ENCODE results near the gene NUBP2. TPM values are rescaled to one million over a fixed set of nuclear protein-coding genes. Genes with fewer than 3 reads are reported as not detected.

NUBP2 gene
- total RNA-seq, 1 experiment from 2014 or later: 89.2 TPM

DNA sequence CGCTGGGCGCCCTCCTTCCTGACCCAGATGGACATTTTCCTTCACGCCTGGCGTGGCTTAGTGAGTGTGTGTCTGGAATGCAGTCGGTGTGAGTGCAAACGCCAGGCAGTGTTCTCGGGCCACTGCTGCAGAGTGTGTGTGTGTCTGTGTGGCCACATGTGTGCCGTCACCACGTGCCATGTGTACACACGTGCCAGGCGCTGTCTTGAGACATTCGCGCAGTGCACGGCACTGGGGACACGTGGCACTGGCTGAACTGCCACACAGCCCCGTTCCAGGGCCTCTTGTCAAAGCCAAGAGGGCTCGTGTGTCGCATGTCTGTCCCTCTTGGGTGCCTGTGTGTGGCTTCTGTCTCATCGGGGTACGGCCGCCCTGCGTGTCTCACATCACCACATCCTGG is 47.9 kb upstream of the NUBP2 start (continued):
- TF ChIP-seq, protein P1, sequence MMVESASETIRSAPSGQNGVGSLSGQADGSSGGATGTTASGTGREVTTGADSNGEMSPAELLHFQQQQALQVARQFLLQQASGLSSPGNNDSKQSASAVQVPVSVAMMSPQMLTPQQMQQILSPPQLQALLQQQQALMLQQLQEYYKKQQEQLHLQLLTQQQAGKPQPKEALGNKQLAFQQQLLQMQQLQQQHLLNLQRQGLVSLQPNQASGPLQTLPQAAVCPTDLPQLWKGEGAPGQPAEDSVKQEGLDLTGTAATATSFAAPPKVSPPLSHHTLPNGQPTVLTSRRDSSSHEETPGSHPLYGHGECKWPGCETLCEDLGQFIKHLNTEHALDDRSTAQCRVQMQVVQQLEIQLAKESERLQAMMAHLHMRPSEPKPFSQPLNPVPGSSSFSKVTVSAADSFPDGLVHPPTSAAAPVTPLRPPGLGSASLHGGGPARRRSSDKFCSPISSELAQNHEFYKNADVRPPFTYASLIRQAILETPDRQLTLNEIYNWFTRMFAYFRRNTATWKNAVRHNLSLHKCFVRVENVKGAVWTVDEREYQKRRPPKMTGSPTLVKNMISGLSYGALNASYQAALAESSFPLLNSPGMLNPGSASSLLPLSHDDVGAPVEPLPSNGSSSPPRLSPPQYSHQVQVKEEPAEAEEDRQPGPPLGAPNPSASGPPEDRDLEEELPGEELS (CRISPR knock-in tag; IDR thresholded peaks at IDR 0.05): no peak
- TF ChIP-seq, protein P2, sequence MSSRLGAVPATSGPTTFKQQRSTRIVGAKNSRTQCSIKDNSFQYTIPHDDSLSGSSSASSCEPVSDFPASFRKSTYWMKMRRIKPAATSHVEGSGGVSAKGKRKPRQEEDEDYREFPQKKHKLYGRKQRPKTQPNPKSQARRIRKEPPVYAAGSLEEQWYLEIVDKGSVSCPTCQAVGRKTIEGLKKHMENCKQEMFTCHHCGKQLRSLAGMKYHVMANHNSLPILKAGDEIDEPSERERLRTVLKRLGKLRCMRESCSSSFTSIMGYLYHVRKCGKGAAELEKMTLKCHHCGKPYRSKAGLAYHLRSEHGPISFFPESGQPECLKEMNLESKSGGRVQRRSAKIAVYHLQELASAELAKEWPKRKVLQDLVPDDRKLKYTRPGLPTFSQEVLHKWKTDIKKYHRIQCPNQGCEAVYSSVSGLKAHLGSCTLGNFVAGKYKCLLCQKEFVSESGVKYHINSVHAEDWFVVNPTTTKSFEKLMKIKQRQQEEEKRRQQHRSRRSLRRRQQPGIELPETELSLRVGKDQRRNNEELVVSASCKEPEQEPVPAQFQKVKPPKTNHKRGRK (CRISPR knock-in tag; IDR thresholded peaks at IDR 0.05; ENCODE audit: borderline replicate concordance): no peak
- TF ChIP-seq TP53 (CRISPR knock-in tag; IDR thresholded peaks at IDR 0.05) (no peak), NFYB (CRISPR knock-in tag; conservative IDR thresholded peaks at IDR 0.05; ENCODE audit: low read depth) (no peak)

DNA sequence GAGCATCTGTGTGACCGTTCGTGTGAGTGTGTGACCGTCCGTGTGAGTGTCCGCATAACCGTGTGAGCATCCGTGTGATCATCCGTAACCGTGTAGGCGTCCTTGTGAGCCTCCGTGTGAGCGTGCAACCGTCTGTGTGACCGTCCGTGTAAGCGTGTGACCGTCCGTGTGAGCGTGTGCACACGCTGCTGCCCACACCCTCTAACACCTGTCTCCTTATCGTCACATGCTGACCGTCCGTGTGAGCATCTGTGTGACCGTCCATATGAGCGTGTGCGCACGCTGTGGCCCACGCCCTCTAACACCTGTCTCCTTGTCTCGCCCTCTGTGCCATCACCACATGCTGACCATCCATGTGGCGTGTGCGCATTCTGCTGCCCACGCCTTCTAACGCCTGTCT is 42.5 kb upstream of the NUBP2 start:
- POLR2A ChIA-PET: no interaction called here
- DNase-seq (ENCODE audit: low spot score) (no peak), ATAC-seq (no peak)
- Mint-ChIP-seq H3K9me3 (no peaks in the 10 kb centered on the region), H3K4me1 (no peaks in the 10 kb centered on the region), H3K27ac (no peak overlapping the region), H3K4me3 (no peak overlapping the region), H3K36me3 (no peaks in the 10 kb centered on the region), H3K27me3 (ENCODE audit: low read depth) (no peaks in the 10 kb centered on the region)
- TF ChIP-seq, protein P3, sequence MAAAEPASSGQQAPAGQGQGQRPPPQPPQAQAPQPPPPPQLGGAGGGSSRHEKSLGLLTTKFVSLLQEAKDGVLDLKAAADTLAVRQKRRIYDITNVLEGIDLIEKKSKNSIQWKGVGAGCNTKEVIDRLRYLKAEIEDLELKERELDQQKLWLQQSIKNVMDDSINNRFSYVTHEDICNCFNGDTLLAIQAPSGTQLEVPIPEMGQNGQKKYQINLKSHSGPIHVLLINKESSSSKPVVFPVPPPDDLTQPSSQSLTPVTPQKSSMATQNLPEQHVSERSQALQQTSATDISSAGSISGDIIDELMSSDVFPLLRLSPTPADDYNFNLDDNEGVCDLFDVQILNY (CRISPR knock-in tag; IDR thresholded peaks at IDR 0.05): no peak
- TF ChIP-seq ELF4 (CRISPR knock-in tag; IDR thresholded peaks at IDR 0.05; ENCODE audit: low read depth): no peak
- TF ChIP-seq, protein P4, sequence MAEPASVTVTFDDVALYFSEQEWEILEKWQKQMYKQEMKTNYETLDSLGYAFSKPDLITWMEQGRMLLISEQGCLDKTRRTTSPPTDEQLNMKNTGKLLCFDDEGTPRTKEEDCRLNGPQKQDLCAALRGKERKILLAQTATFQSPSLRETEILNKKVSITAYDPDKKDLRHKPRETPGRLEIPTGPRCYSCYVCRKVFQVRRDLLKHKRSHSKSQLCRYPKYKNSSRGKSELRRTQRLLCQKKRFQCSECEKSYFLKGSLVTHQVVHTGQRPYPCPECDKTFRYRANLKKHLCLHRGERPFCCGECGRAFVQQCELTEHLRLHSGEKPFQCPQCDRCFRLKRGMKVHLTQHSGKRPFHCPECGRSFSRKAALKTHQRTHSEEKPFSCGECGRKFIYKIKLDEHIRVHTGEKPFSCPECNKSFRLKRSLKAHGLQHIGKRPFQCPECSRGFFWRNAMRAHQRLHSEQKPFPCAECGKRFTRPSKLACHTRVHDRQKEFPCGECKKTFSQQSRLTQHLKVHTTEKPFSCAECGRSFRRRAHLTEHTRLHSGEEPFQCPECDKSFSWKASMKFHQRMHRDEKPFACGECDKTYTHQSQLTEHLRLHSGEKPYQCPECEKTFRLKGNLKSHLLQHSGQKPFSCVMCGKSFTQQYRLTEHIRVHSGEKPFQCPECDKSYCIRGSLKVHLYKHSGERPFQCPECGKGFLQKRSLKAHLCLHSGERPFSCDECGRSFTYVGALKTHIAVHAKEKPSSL (CRISPR knock-in tag; conservative IDR thresholded peaks at IDR 0.05): no peak
- TF ChIP-seq FOXP1 (CRISPR knock-in tag; IDR thresholded peaks at IDR 0.05; ENCODE audit: borderline replicate concordance): no peak
- TF ChIP-seq ESRRA (CRISPR knock-in tag; IDR thresholded peaks at IDR 0.05; ENCODE audit: borderline replicate concordance): no peak
- no peak for TF ChIP-seq CBFB (CRISPR knock-in tag; IDR thresholded peaks at IDR 0.05; ENCODE audit: low read depth)
- no peak for TF ChIP-seq FOXJ3 (CRISPR knock-in tag; IDR thresholded peaks at IDR 0.05; ENCODE audit: borderline replicate concordance)
- no peak for TF ChIP-seq ZNF671 (CRISPR knock-in tag; IDR thresholded peaks at IDR 0.05)
- no peak for TF ChIP-seq ZNF317 (CRISPR knock-in tag; IDR thresholded peaks at IDR 0.05; ENCODE audit: borderline replicate concordance, low read depth)
- TF ChIP-seq, protein P5, sequence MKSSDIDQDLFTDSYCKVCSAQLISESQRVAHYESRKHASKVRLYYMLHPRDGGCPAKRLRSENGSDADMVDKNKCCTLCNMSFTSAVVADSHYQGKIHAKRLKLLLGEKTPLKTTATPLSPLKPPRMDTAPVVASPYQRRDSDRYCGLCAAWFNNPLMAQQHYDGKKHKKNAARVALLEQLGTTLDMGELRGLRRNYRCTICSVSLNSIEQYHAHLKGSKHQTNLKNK (CRISPR knock-in tag; IDR thresholded peaks at IDR 0.05): no peak
- no peak for TF ChIP-seq CREM (CRISPR knock-in tag; IDR thresholded peaks at IDR 0.05)
- TF ChIP-seq JUN (CRISPR knock-in tag; IDR thresholded peaks at IDR 0.05): no peak
- TF ChIP-seq, protein P6, sequence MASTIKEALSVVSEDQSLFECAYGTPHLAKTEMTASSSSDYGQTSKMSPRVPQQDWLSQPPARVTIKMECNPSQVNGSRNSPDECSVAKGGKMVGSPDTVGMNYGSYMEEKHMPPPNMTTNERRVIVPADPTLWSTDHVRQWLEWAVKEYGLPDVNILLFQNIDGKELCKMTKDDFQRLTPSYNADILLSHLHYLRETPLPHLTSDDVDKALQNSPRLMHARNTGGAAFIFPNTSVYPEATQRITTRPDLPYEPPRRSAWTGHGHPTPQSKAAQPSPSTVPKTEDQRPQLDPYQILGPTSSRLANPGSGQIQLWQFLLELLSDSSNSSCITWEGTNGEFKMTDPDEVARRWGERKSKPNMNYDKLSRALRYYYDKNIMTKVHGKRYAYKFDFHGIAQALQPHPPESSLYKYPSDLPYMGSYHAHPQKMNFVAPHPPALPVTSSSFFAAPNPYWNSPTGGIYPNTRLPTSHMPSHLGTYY (CRISPR knock-in tag; IDR thresholded peaks at IDR 0.05): no peak
- TF ChIP-seq SOX15 (CRISPR knock-in tag; IDR thresholded peaks at IDR 0.05): no peak
- TF ChIP-seq MXD4 (CRISPR knock-in tag; IDR thresholded peaks at IDR 0.05; ENCODE audit: borderline replicate concordance): no peak
- TF ChIP-seq, protein P7, sequence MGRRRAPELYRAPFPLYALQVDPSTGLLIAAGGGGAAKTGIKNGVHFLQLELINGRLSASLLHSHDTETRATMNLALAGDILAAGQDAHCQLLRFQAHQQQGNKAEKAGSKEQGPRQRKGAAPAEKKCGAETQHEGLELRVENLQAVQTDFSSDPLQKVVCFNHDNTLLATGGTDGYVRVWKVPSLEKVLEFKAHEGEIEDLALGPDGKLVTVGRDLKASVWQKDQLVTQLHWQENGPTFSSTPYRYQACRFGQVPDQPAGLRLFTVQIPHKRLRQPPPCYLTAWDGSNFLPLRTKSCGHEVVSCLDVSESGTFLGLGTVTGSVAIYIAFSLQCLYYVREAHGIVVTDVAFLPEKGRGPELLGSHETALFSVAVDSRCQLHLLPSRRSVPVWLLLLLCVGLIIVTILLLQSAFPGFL (CRISPR knock-in tag; IDR thresholded peaks at IDR 0.05; ENCODE audit: borderline replicate concordance): no peak
- no peak for TF ChIP-seq ATF1 (CRISPR knock-in tag; IDR thresholded peaks at IDR 0.05)
- no peak for TF ChIP-seq SMAD3 (CRISPR knock-in tag; IDR thresholded peaks at IDR 0.05; ENCODE audit: borderline replicate concordance)
- CTCF ChIA-PET: no interaction called here
